Measurements from ENCODE around the gene ZNF324. TPM values are rescaled to one million over a fixed set of nuclear protein-coding genes. Genes with fewer than 3 reads are reported as not detected.

Gene ZNF324
- total RNA-seq, 3 donors from 2014 or later (not counting 1 experiment from before 2014, with no cell fraction given) = 21.3 to 23.7 (median 23.3) TPM

DNA sequence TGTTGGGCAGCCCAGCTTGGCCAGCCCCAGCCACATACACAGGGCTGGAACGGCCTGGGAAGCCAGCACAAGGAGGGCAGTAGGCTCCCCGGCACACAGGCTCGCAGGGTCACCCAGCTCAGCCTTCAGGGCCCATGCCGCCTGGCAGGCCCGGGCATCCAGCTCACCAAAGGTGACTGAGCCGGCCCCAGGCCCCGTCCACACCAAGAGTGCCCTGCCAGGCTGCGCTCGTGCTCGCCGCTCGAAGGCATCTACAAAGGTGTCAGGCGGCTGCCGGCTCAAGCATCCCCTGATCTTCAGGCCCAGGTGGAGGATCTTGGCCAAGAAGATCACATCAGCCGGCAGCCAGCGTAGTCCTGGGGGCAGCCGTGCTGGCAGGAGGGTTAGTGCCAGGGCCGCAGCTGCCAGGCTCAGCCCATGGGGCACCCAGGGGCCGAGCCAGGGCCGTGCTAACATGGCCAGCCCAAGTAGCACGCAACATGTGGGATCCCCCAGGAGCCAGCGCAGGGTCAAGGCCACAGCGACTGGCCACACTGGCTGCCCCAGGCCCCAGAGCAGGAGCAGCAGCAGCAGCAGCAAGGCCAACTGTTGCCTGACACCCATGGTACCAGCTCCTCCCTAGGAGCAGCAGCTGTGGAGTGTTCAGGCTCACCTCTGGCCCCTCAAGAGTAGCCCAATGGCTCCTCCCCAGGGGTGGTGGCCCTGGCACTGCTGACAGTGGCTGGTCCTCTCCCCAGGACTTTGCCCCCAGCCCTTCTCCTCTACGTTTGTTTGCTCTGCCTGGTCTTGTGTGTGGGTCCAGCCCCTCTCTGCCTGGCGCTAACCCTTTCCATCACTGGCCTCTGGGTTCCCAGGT, 44.7 kb downstream of the ZNF324 start, which contains the start of gene SLC27A5:
Gene SLC27A5 (minus strand): TSS at position 640 of the 856 bp plus-strand sequence. CDS start 37 bp downstream, at position 603.
- H3K27ac Mint-ChIP-seq = peak within 1 kb of the TSS in 1 of 2 donors; percentile 35
- Histone ChIP-seq H3K9me3 (ENCODE audit: control insufficient read depth, insufficient read depth, low read length) (peaks cover 6% of the 10 kb centered on the region), H3K4me1 (ENCODE audit: control insufficient read depth, insufficient read depth, low read length) (peaks cover 24% of the 10 kb centered on the region), H3K36me3 (ENCODE audit: control insufficient read depth, insufficient read depth, low read length) (peaks cover 10% of the 10 kb centered on the region), H3K27ac (ENCODE audit: low read length) (no peak within 1 kb of the TSS), H3K4me3 (ENCODE audit: low read length) (no peak within 1 kb of the TSS), H3K27me3 (ENCODE audit: control insufficient read depth, insufficient read depth, low read length) (no peaks in the 10 kb centered on the region)
- DNase-seq = no peak
- peaks cover 3 to 4% of the 10 kb centered on the region in 2 donors for H3K9me3 Mint-ChIP-seq
- H3K36me3 Mint-ChIP-seq = no peaks in the 10 kb centered on the region
- ATAC-seq = no peak
- 96% methylated on average over 25 of the region's 25 CpGs for WGBS (ENCODE audit: insufficient coverage)
- no peak for TF ChIP-seq CTCF (IDR thresholded peaks at IDR 0.05)
- intact Hi-C loops (cut with micrococcal nuclease) = no loop called here
- H3K4me1 Mint-ChIP-seq = peaks cover 0 to 22% of the 10 kb centered on the region in 2 donors
- H3K27me3 Mint-ChIP-seq (ENCODE audit: low read depth in 2 of 2) = no peaks in the 10 kb centered on the region
- no peak within 1 kb of the TSS for H3K4me3 Mint-ChIP-seq

- Mint-ChIP-seq H3K27me3 (ENCODE audit: low read depth in 2 of 2) (no peaks in the 10 kb centered on the region), H3K36me3 (no peaks in the 10 kb centered on the region), H3K27ac (peak overlapping the region; percentile 76 to 85), H3K4me3 (peak overlapping the region; percentile 76), H3K4me1 (peaks cover 3 to 34% of the 10 kb centered on the region in 2 donors), H3K9me3 (no peaks in the 10 kb centered on the region)
- no peak for TF ChIP-seq CTCF (IDR thresholded peaks at IDR 0.05)
- intact Hi-C loops (cut with micrococcal nuclease) = no loop called here
- H3K27ac ChIP-seq (ENCODE audit: low read length) = peak overlapping the region; percentile 64
- H3K4me3 ChIP-seq (ENCODE audit: low read length) = no peak overlapping the region
- ATAC-seq (no peak), DNase-seq (no peak)
- no peaks in the 10 kb centered on the region for H3K27me3 ChIP-seq (ENCODE audit: control insufficient read depth, insufficient read depth, low read length)
- H3K9me3 ChIP-seq (ENCODE audit: control insufficient read depth, insufficient read depth, low read length) = no peaks in the 10 kb centered on the region
- peaks cover 34% of the 10 kb centered on the region for H3K4me1 ChIP-seq (ENCODE audit: control insufficient read depth, insufficient read depth, low read length)
- H3K36me3 ChIP-seq (ENCODE audit: control insufficient read depth, insufficient read depth, low read length) = peaks cover 16% of the 10 kb centered on the region
- 93% methylated on average over 9 of the region's 10 CpGs for WGBS (ENCODE audit: insufficient coverage)
These were observed 46.4 kb downstream of the ZNF324 start for GRCh38 chr19:58513213-58513693.

GRCh38 chr19:58513694-58514563, 47.0 kb downstream of the ZNF324 start:
- TF ChIP-seq CTCF (IDR thresholded peaks at IDR 0.05) = peak; percentile 79
- ATAC-seq (peak; percentile 95 to 97 (median 96)), DNase-seq (peak; percentile 91 to 98)
- Histone ChIP-seq H3K9me3 (ENCODE audit: control insufficient read depth, insufficient read depth, low read length) (no peaks in the 10 kb centered on the region), H3K27ac (ENCODE audit: low read length) (peak overlapping the region; percentile 64), H3K36me3 (ENCODE audit: control insufficient read depth, insufficient read depth, low read length) (peaks cover 16% of the 10 kb centered on the region), H3K4me3 (ENCODE audit: low read length) (no peak overlapping the region), H3K4me1 (ENCODE audit: control insufficient read depth, insufficient read depth, low read length) (peaks cover 41% of the 10 kb centered on the region), H3K27me3 (ENCODE audit: control insufficient read depth, insufficient read depth, low read length) (no peaks in the 10 kb centered on the region)
- H3K36me3 Mint-ChIP-seq = no peaks in the 10 kb centered on the region
- intact Hi-C loops (cut with micrococcal nuclease) = loop anchor here (1.0 kb wide), 1 partner anchor 67 kb away; no protein-coding TSS in a partner anchor
- whole genome bisulfite sequencing (ENCODE audit: insufficient coverage) = 10% methylated on average over 65 of the region's 66 CpGs
- H3K4me1 Mint-ChIP-seq = peaks cover 10 to 41% of the 10 kb centered on the region in 2 donors
- no peaks in the 10 kb centered on the region for H3K27me3 Mint-ChIP-seq (ENCODE audit: low read depth in 2 of 2)
- H3K27ac Mint-ChIP-seq = peak overlapping the region; percentile 76 to 85
- no peaks in the 10 kb centered on the region for H3K9me3 Mint-ChIP-seq
- H3K4me3 Mint-ChIP-seq = peak overlapping the region; percentile 84
